ENCODE measurements around the gene SSBP4.

DNA sequence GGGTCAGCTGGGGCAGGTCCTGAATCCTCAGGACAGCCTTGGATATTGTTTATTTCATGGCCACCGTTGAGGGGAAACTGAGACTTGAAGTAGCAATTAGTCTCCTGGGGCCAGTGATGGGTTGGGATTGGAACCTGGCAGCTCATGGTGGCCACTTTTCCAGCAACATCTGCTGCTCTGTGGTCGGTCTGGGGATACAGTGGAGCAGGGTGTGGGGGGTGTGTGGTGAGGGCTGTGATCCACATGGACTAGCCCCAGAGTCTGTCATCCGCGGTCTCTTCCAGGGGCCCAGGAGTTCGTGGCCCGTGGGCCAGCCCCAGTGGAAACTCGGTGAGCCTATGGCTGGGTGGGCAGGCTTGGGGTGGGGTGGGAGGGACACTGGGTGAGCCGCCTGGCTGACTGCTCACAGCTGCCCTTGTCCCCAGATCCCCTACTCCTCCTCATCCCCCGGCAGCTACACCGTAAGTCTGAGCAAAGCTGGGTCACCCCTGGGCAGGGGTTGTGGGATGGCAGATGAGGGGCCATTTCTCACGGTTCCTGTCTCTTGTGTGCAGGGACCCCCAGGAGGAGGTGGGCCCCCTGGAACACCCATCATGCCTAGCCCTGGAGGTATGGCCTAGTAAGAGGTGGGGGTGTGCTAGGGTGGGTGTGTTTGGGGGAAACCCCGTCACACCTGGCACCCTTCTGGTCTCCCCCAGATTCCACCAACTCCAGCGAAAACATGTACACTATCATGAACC lies 13.2 kb downstream of the SSBP4 start:
- TF ChIP-seq SUZ12 (IDR thresholded peaks at IDR 0.05; ENCODE audit: low read length) (no peak), EP300 (IDR thresholded peaks at IDR 0.05; ENCODE audit: borderline replicate concordance in 1 of 2, low read depth in 2 of 2, low read length in 2 of 2) (no peak), GTF2F1 (IDR thresholded peaks at IDR 0.05; ENCODE audit: borderline replicate concordance, low read depth, low read length) (no peak), POLR2AphosphoS5 (IDR thresholded peaks at IDR 0.05; ENCODE audit: low read depth, low read length) (no peak), YY1 (IDR thresholded peaks at IDR 0.05; ENCODE audit: low read depth, low read length) (no peak), BACH1 (IDR thresholded peaks at IDR 0.05; ENCODE audit: low read length) (no peak), RFX5 (IDR thresholded peaks at IDR 0.05; ENCODE audit: borderline replicate concordance, low read depth, low read length) (no peak), GABPA (IDR thresholded peaks at IDR 0.05; ENCODE audit: borderline replicate concordance, insufficient read depth, low read length) (no peak), NRF1 (IDR thresholded peaks at IDR 0.05; ENCODE audit: low read depth, low read length) (no peak), RAD21 (IDR thresholded peaks at IDR 0.05 in 1 of 2, conservative IDR thresholded peaks at IDR 0.05 in 1 of 2; ENCODE audit: low read depth in 2 of 2, low read length in 2 of 2) (no peak), CEBPB (IDR thresholded peaks at IDR 0.05; ENCODE audit: low read depth, low read length) (no peak)
- TF ChIP-seq, protein P1, sequence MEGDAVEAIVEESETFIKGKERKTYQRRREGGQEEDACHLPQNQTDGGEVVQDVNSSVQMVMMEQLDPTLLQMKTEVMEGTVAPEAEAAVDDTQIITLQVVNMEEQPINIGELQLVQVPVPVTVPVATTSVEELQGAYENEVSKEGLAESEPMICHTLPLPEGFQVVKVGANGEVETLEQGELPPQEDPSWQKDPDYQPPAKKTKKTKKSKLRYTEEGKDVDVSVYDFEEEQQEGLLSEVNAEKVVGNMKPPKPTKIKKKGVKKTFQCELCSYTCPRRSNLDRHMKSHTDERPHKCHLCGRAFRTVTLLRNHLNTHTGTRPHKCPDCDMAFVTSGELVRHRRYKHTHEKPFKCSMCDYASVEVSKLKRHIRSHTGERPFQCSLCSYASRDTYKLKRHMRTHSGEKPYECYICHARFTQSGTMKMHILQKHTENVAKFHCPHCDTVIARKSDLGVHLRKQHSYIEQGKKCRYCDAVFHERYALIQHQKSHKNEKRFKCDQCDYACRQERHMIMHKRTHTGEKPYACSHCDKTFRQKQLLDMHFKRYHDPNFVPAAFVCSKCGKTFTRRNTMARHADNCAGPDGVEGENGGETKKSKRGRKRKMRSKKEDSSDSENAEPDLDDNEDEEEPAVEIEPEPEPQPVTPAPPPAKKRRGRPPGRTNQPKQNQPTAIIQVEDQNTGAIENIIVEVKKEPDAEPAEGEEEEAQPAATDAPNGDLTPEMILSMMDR (IDR thresholded peaks at IDR 0.05; ENCODE audit: control extremely low read depth in 1 of 3, insufficient read depth in 1 of 3, low read depth in 1 of 3, low read length in 3 of 3) = no peak
- TF ChIP-seq, protein P2, sequence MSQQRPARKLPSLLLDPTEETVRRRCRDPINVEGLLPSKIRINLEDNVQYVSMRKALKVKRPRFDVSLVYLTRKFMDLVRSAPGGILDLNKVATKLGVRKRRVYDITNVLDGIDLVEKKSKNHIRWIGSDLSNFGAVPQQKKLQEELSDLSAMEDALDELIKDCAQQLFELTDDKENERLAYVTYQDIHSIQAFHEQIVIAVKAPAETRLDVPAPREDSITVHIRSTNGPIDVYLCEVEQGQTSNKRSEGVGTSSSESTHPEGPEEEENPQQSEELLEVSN (IDR thresholded peaks at IDR 0.05) = no peak
- TF ChIP-seq, protein P3, sequence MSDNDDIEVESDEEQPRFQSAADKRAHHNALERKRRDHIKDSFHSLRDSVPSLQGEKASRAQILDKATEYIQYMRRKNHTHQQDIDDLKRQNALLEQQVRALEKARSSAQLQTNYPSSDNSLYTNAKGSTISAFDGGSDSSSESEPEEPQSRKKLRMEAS (IDR thresholded peaks at IDR 0.05) = no peak

Data from H1 (cell line).